ENCODE results near the gene RPL18A. TPM values are rescaled to one million over a fixed set of nuclear protein-coding genes. Genes with fewer than 3 reads are reported as not detected.

The RPL18A gene
- total RNA-seq, 1 donor from 2014 or later: 1,590 TPM

GRCh38 chr19:17902701-17903100 lies 43.0 kb downstream of the RPL18A start:
- FAIRE-seq (no peak), DNase-seq (ENCODE audit: low read depth) (peak; percentile 67)
- TF ChIP-seq CTCF (IDR thresholded peaks at IDR 0.05; ENCODE audit: insufficient read depth, low read length, severe bottlenecking): no peak
- no peak overlapping the region for H3K4me3 ChIP-seq (ENCODE audit: low read depth, low read length)
- no peaks in the 10 kb centered on the region for H3K27me3 ChIP-seq (ENCODE audit: control insufficient read depth, insufficient read depth, low read length)
- no peaks in the 10 kb centered on the region for H3K36me3 ChIP-seq (ENCODE audit: control insufficient read depth, insufficient read depth, low read length)

- no peak for FAIRE-seq
- no peak for TF ChIP-seq CTCF (IDR thresholded peaks at IDR 0.05; ENCODE audit: insufficient read depth, low read length, severe bottlenecking)
These were observed 48.5 kb downstream of the RPL18A start for GRCh38 chr19:17908244-17908643.

GRCh38 chr19:17909003-17909732 lies 49.5 kb downstream of the RPL18A start:
- FAIRE-seq (no peak), DNase-seq (ENCODE audit: low read depth) (peak; percentile 26)
- Histone ChIP-seq H3K27me3 (ENCODE audit: control insufficient read depth, insufficient read depth, low read length) (no peaks in the 10 kb centered on the region), H3K4me3 (ENCODE audit: low read depth, low read length) (no peak overlapping the region), H3K36me3 (ENCODE audit: control insufficient read depth, insufficient read depth, low read length) (no peaks in the 10 kb centered on the region)
- TF ChIP-seq CTCF (IDR thresholded peaks at IDR 0.05; ENCODE audit: insufficient read depth, low read length, severe bottlenecking): no peak

More at GRCh38 chr19:17908244-17908643, 48.5 kb downstream of the RPL18A start:
- Histone ChIP-seq H3K27me3 (ENCODE audit: control insufficient read depth, insufficient read depth, low read length) (no peaks in the 10 kb centered on the region), H3K36me3 (ENCODE audit: control insufficient read depth, insufficient read depth, low read length) (no peaks in the 10 kb centered on the region), H3K4me3 (ENCODE audit: low read depth, low read length) (no peak overlapping the region)
- no peak for DNase-seq (ENCODE audit: low read depth)

GRCh38 chr19:17910791-17911360 lies 51.2 kb downstream of the RPL18A start:
- TF ChIP-seq CTCF (IDR thresholded peaks at IDR 0.05; ENCODE audit: insufficient read depth, low read length, severe bottlenecking): no peak
- no peak overlapping the region for H3K4me3 ChIP-seq (ENCODE audit: low read depth, low read length)
- DNase-seq (ENCODE audit: low read depth) (no peak), FAIRE-seq (peak; percentile 13)
- H3K36me3 ChIP-seq (ENCODE audit: control insufficient read depth, insufficient read depth, low read length): no peaks in the 10 kb centered on the region
- no peaks in the 10 kb centered on the region for H3K27me3 ChIP-seq (ENCODE audit: control insufficient read depth, insufficient read depth, low read length)

Other genes with a start within 250 kb of the RPL18A start
- gene UNC13A, start 171.6 kb upstream of the RPL18A start, total RNA-seq: under 0.01 TPM in 1 of 2 replicates, not detected in the other
- gene MAP1S, start 140.4 kb upstream of the RPL18A start, total RNA-seq: 3.7 and 15.9 TPM in 2 replicates
- gene FCHO1, start 108.4 kb upstream of the RPL18A start, total RNA-seq: 0.26 and 0.90 TPM in 2 replicates
- gene B3GNT3, start 64.8 kb upstream of the RPL18A start, total RNA-seq: 11.6 and 27.4 TPM in 2 replicates
- not detected in 2 replicates for gene INSL3, start 38.4 kb upstream of the RPL18A start, total RNA-seq
- 0.26 TPM in 2 replicates for gene JAK3, start 11.9 kb upstream of the RPL18A start, total RNA-seq
- gene SLC5A5, start 12.0 kb downstream of the RPL18A start, total RNA-seq: under 0.01 and 0.13 TPM in 2 replicates
- 37.9 and 62.2 TPM in 2 replicates for gene CCDC124, start 73.1 kb downstream of the RPL18A start, total RNA-seq
- gene KCNN1, start 107.2 kb downstream of the RPL18A start, total RNA-seq: not detected in 2 replicates
- gene ARRDC2, start 148.3 kb downstream of the RPL18A start, total RNA-seq: 6.1 and 7.2 TPM in 2 replicates
- under 0.01 TPM in 1 of 2 replicates, not detected in the other for gene IL12RB1, start 227.0 kb downstream of the RPL18A start, total RNA-seq
- 0.79 and 2.2 TPM in 2 replicates for gene MAST3, start 237.9 kb downstream of the RPL18A start, total RNA-seq

All from bronchial epithelial cell (primary cell).